ENCODE measurements around the gene CBX3.

- TF ChIP-seq, protein P1, sequence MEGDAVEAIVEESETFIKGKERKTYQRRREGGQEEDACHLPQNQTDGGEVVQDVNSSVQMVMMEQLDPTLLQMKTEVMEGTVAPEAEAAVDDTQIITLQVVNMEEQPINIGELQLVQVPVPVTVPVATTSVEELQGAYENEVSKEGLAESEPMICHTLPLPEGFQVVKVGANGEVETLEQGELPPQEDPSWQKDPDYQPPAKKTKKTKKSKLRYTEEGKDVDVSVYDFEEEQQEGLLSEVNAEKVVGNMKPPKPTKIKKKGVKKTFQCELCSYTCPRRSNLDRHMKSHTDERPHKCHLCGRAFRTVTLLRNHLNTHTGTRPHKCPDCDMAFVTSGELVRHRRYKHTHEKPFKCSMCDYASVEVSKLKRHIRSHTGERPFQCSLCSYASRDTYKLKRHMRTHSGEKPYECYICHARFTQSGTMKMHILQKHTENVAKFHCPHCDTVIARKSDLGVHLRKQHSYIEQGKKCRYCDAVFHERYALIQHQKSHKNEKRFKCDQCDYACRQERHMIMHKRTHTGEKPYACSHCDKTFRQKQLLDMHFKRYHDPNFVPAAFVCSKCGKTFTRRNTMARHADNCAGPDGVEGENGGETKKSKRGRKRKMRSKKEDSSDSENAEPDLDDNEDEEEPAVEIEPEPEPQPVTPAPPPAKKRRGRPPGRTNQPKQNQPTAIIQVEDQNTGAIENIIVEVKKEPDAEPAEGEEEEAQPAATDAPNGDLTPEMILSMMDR (IDR thresholded peaks at IDR 0.05; ENCODE audit: low read depth, low read length): no peak
- TF ChIP-seq EZH2phosphoT487 (IDR thresholded peaks at IDR 0.05; ENCODE audit: low read depth): no peak
Observed at GRCh38 chr7:26162431-26162830, 39.1 kb upstream of the CBX3 start.
